Activated T-helper 9 cell treated with anti-CD3 and anti-CD28 coated beads, Interleukin-2, amount 50 U/mL, for 16 hours (primary cell): ENCODE results near the gene NAALAD2.
"Not testable (repeated sequence)": the region's sequence is repeated elsewhere in the genome, so short reads cannot be mapped to it uniquely, and the experiment has no call there.

Experiments used
- DNase-seq: peaks from one replicate; pipeline ENCODE4 v3.0.0-alpha.2; 2020; ENCODE audit warnings: low read depth

NAALAD2 gene

GRCh38 chr11:90134478-90135003 lies at the start of gene NAALAD2:
NAALAD2 (plus strand) TSS chr11:90134663; CDS start chr11:90134759, 96 bp downstream.
- DNase-seq = no peak

GRCh38 chr11:90085650-90086049 lies 48.8 kb upstream of the NAALAD2 start, which contains the start of gene UBTFL1:
UBTFL1 (plus strand) TSS chr11:90085950; CDS start chr11:90085950, 0 bp downstream.
- DNase-seq = not testable (repeated sequence)

GRCh38 chr11:90088731-90089130 lies 45.7 kb upstream of the NAALAD2 start:
- DNase-seq = not testable (repeated sequence)

GRCh38 chr11:90095230-90095924 lies 39.1 kb upstream of the NAALAD2 start:
- not testable (repeated sequence) for DNase-seq

GRCh38 chr11:90098261-90098660 lies 36.2 kb upstream of the NAALAD2 start:
- DNase-seq = not testable (repeated sequence)

GRCh38 chr11:90100431-90100830 lies 34.0 kb upstream of the NAALAD2 start:
- DNase-seq = no peak

- no peak for DNase-seq
Measured at GRCh38 chr11:90113541-90113940, 20.9 kb upstream of the NAALAD2 start.

- no peak for DNase-seq
Measured at GRCh38 chr11:90120191-90120590, 14.3 kb upstream of the NAALAD2 start.

GRCh38 chr11:90124371-90124770 lies 10.1 kb upstream of the NAALAD2 start:
- DNase-seq = no peak

- DNase-seq = no peak
Measured at GRCh38 chr11:90124946-90125345, 9.5 kb upstream of the NAALAD2 start.

- no peak for DNase-seq
Measured at GRCh38 chr11:90133560-90134477, 644 bp upstream of the NAALAD2 start.

GRCh38 chr11:90135016-90135415 lies 553 bp downstream of the NAALAD2 start:
- DNase-seq = no peak

- no peak for DNase-seq
Measured at GRCh38 chr11:90148900-90149299, 14.4 kb downstream of the NAALAD2 start.

- DNase-seq = not testable (repeated sequence)
Measured at GRCh38 chr11:90166982-90167573, 32.6 kb downstream of the NAALAD2 start.

- DNase-seq = not testable (repeated sequence)
Measured at GRCh38 chr11:90167704-90168103, 33.2 kb downstream of the NAALAD2 start.

- no peak for DNase-seq
Measured at GRCh38 chr11:90168571-90168970, 34.1 kb downstream of the NAALAD2 start.

- DNase-seq = no peak
Measured at GRCh38 chr11:90171359-90171758, 36.9 kb downstream of the NAALAD2 start.

GRCh38 chr11:90176069-90176468 lies 41.6 kb downstream of the NAALAD2 start:
- no peak for DNase-seq

GRCh38 chr11:90178751-90179150 lies 44.3 kb downstream of the NAALAD2 start:
- no peak for DNase-seq

- no peak for DNase-seq
Measured at GRCh38 chr11:90179923-90180322, 45.5 kb downstream of the NAALAD2 start.

GRCh38 chr11:90187839-90188238 lies 53.4 kb downstream of the NAALAD2 start:
- no peak for DNase-seq

- no peak for DNase-seq
Measured at GRCh38 chr11:90189011-90189410, 54.5 kb downstream of the NAALAD2 start.
